Fibroblast of the aortic adventitia (primary cell): ENCODE results near the gene PEX5L. TPM values are rescaled to one million over a fixed set of nuclear protein-coding genes. Genes with fewer than 3 reads are reported as not detected.

Experiments used
- DNase-seq: peaks from one replicate; pipeline ENCODE4 v3.0.0-alpha.2; 2010; ENCODE audit warnings: low read depth
- H3K4me3 ChIP-seq: 2 replicates; pipeline ENCODE4 v1.5.1; 2011; ENCODE audit warnings: low read depth, mild to moderate bottlenecking, control low read depth, low read length, moderate library complexity
- total RNA-seq: library from RNA; depleted of rRNA; stranded (reverse); fragments of >200 nt; gene quantifications from 2 replicates; pipeline ENCODE4 v1.2.3, GENCODE V29; 2012; ENCODE audit warnings: low replicate concordance
- TF ChIP-seq, protein P1 (sequence below): IDR thresholded peaks from 2 replicates; pipeline ENCODE4 v1.5.1; 2011; ENCODE audit warnings: mild to moderate bottlenecking, low read length, control low read depth, inconsistent platforms; ENCODE audit not compliant: insufficient read depth

PEX5L gene
- total RNA-seq, 1 donor, result 0.27 TPM

DNA sequence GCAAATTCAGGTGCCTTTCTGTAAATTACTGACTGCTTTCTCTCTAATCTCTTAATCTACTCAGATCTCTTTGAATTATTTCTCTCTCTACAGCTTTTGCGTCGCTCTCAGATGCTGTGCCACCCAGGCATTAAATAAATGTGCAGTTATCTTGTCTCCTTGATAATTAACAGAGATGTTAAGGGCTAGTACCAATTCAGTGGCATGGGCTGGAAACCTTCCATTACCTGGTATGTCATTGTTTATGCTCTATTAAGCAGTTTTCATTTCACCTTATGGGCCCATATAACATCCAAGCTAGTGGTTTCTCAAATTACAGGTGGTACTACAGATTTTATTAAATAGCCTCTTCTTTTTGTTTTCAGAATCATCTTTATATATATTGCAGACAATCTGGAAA, 66.0 kb downstream of the PEX5L start:
- H3K4me3 ChIP-seq, result no peak overlapping the region
- TF ChIP-seq, protein P1, sequence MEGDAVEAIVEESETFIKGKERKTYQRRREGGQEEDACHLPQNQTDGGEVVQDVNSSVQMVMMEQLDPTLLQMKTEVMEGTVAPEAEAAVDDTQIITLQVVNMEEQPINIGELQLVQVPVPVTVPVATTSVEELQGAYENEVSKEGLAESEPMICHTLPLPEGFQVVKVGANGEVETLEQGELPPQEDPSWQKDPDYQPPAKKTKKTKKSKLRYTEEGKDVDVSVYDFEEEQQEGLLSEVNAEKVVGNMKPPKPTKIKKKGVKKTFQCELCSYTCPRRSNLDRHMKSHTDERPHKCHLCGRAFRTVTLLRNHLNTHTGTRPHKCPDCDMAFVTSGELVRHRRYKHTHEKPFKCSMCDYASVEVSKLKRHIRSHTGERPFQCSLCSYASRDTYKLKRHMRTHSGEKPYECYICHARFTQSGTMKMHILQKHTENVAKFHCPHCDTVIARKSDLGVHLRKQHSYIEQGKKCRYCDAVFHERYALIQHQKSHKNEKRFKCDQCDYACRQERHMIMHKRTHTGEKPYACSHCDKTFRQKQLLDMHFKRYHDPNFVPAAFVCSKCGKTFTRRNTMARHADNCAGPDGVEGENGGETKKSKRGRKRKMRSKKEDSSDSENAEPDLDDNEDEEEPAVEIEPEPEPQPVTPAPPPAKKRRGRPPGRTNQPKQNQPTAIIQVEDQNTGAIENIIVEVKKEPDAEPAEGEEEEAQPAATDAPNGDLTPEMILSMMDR, result no peak
- DNase-seq, result no peak

DNA sequence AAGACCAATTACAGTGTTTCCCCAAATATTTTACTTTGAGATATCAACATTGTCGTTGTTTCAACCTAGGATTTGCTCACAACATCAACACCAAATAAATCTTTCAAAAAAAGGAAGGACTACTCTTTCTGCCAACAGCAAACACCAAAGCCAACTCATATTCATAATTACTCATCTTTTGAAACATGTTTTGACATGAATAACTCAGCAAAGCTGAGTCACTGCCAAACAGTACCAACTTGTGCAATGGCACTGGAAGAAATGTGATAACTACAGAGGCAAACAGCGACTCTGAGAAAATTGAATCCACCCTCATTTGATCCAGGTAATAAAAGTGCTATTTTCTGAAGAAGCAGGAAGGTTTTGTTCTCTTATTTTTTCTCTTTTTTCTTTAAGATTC, 67.2 kb downstream of the PEX5L start:
- TF ChIP-seq, protein P1, result no peak
- H3K4me3 ChIP-seq, result no peak overlapping the region
- peak; percentile 65 for DNase-seq

DNA sequence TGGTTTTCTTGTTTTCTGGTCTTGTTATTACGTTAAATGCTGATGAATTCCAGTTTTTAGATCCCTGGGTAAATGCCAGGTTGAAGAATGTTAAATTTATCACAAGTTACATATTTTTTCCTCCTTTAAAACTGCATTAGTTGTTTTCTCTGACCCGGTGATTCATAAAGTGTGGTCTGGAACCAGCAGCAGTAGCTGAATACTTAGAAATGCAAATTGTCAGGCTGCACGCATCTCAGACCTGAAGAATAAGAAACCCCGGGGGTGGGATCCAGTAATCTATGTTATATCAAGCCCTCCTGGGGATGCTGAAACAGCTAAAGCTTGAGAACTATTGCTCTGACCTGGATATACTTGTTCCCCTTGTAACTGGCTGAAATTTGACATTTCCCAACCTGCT, 69.1 kb downstream of the PEX5L start:
- peak; percentile 81 for DNase-seq
- TF ChIP-seq, protein P1, result no peak
- H3K4me3 ChIP-seq, result no peak overlapping the region

DNA sequence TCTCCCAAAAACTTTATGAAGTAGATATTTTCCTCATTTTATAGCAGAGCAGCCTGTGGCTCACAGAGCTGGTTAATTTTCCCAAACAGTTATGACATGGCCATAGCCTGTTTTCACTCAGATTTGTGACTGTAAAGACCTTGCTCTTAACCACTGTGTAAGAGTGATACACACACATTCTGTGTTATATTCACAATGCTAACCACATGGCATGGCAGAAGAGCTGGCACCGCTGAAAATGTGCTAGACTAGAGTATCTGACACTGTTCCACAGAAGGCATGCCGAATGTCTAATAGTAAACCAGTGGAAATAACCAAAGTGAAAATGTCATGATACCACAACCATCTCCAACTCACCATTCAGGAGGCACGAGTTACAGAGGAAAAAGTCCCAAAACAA, 71.8 kb downstream of the PEX5L start:
- TF ChIP-seq, protein P1, result no peak
- DNase-seq, result no peak
- H3K4me3 ChIP-seq, result no peak overlapping the region

DNA sequence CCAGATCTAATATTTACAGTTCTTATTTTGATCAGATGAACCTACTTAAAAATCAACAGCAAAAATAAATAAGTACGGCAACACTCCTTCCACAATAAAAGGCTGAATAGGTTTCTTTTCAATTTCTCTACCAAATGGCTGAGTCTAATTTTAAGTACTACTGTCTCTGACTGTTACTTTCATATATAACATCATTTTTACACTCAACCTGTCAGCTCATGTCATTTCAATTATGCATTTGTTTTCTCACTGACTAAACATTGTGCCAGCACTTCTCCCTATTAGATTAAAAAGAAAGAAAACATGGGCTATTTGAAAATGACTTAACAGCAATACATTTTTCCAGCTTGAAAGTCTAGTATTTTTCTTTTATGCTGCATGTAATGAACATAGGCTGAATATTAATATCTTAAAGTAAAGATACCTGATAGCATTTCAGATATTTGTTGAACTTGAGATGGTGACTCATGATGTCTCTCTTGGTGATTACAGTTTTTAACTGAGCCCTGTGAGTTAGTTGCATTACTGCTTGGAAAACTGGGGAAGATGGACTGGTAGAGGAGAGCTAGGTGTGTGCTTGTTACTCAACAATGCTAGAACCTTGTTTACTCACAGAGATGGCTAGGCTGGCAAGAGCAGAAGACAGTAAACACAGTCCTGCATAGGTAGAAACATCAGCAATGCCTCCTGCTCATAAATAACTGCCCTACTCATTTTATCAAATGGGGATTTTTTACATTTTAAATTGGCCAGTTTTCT, 73.9 kb downstream of the PEX5L start:
- H3K4me3 ChIP-seq, result no peak overlapping the region
- no peak for DNase-seq
- TF ChIP-seq, protein P1, result no peak

DNA sequence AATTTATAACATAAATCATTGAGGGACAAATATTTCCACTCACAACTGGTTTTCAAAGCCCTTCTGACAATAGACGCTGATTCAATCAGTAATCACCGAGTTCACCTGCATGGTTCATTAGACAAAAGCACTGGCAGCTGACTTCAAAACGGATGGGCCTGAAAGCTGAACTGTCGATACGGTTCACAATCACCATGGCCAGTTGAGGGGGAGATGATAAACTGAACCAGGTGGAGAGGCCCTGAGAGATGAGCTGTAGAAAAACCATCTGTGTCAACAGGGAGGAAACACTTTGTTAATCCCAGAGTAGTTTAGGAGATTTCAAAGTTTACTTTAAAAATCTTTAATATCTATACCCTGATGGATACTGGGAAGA, 75.0 kb downstream of the PEX5L start:
- no peak for DNase-seq
- no peak overlapping the region for H3K4me3 ChIP-seq
- TF ChIP-seq, protein P1, result no peak

DNA sequence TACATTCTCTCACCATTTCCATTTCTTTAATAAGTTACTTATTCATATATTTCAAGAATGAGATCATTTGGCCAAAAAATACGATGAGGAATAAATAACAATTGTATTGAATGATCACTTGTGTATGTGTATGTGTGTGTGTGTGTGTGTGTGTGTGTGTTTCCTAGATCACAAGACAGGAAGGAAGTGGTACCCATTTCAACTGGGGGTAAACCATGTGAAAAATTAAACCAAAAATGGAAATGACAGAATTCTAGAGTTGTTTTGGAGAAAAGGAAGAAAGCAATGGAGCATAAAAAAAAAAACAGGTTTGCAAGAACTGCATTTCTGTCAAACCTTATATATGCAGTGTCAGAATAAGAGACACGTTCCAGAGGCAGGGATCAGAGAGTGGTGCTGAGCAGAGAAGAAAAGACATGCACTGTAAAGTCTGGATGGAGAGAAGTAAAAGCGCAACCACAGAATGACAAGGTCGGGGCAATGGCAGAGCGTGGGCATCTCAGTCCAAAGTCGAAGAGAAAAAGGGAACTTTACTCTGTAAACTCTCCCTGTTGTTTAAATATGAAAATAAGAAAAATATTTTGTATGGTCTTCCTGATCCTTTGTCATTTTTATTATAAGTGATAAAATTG, 75.5 kb downstream of the PEX5L start:
- TF ChIP-seq, protein P1, result no peak
- no peak for DNase-seq
- no peak overlapping the region for H3K4me3 ChIP-seq
